Activated CD8-positive, alpha-beta T cell treated with anti-CD3 and anti-CD28 coated beads for 36 hours (primary cell): Measurements from ENCODE around the gene CSNK2A3. TPM values are rescaled to one million over a fixed set of nuclear protein-coding genes. Genes with fewer than 3 reads are reported as not detected.

Experiments
- ATAC-seq: fragments of 200-7000 bp; cut with Tn5 transposase; one replicate; pipeline ENCODE4 v1.10.0; 2021; ENCODE audit warnings: mild to moderate bottlenecking, moderate library complexity
- CTCF ChIA-PET: fragments of 350-600 bp; sonication (Branson Sonifier 250); formaldehyde crosslinking; loops from one replicate; lab custom pipeline; 2021; ENCODE audit warnings: antibody characterized with exemption; lab: Charles Lee
- POLR2A ChIA-PET: fragments of 350-600 bp; sonication (Branson Sonifier 250); formaldehyde crosslinking; loops from one replicate; lab custom pipeline; 2021; ENCODE audit warnings: antibody characterized with exemption; lab: Charles Lee
- DNase-seq: peaks from one replicate; pipeline ENCODE4 v3.0.0-alpha.2; 2020
- H3K27ac Mint-ChIP-seq: one replicate; pipeline ENCODE4 v1.8.0; 2021; ENCODE audit warnings: mild to moderate bottlenecking, mixed read lengths
- H3K27me3 Mint-ChIP-seq: one replicate; pipeline ENCODE4 v1.8.0; 2021; ENCODE audit warnings: mixed read lengths
- H3K36me3 Mint-ChIP-seq: one replicate; pipeline ENCODE4 v1.8.0; 2021; ENCODE audit warnings: low read depth, mixed read lengths
- H3K4me1 Mint-ChIP-seq: one replicate; pipeline ENCODE4 v1.8.0; 2021; ENCODE audit warnings: low read depth, mixed read lengths
- H3K4me3 Mint-ChIP-seq: one replicate; pipeline ENCODE4 v1.8.0; 2021; ENCODE audit warnings: mild to moderate bottlenecking, moderate library complexity, mixed read lengths
- H3K9me3 Mint-ChIP-seq: one replicate; pipeline ENCODE4 v1.8.0; 2021; ENCODE audit warnings: mixed read lengths
- intact Hi-C: fragments of 100-400 bp; cut with micrococcal nuclease; formaldehyde crosslinking; loops from one replicate; pipeline ENCODE4 v1.10.0; 2022
- total RNA-seq, 2 experiments: library from RNA; stranded (reverse); gene quantifications; one replicate each; pipeline ENCODE4 v1.2.3, GENCODE V29; 2021
- TF ChIP-seq, protein P1 (sequence below): fragments of 200-600 bp; IDR thresholded peaks from one replicate; pipeline ENCODE4 v1.8.0; 2022; ENCODE audit warnings: antibody characterized with exemption, mild to moderate bottlenecking

CSNK2A3 gene
- total RNA-seq, 2 experiments from 2014 or later: 4.2 to 5.4 TPM

- intact Hi-C loops: no loop called here
- Mint-ChIP-seq H3K27ac (no peak overlapping the region), H3K4me3 (no peak overlapping the region), H3K9me3 (no peaks in the 10 kb centered on the region), H3K27me3 (peaks cover 1% of the 10 kb centered on the region), H3K4me1 (no peaks in the 10 kb centered on the region), H3K36me3 (no peaks in the 10 kb centered on the region)
- no peak for DNase-seq
- no peak for ATAC-seq
- TF ChIP-seq, protein P1, sequence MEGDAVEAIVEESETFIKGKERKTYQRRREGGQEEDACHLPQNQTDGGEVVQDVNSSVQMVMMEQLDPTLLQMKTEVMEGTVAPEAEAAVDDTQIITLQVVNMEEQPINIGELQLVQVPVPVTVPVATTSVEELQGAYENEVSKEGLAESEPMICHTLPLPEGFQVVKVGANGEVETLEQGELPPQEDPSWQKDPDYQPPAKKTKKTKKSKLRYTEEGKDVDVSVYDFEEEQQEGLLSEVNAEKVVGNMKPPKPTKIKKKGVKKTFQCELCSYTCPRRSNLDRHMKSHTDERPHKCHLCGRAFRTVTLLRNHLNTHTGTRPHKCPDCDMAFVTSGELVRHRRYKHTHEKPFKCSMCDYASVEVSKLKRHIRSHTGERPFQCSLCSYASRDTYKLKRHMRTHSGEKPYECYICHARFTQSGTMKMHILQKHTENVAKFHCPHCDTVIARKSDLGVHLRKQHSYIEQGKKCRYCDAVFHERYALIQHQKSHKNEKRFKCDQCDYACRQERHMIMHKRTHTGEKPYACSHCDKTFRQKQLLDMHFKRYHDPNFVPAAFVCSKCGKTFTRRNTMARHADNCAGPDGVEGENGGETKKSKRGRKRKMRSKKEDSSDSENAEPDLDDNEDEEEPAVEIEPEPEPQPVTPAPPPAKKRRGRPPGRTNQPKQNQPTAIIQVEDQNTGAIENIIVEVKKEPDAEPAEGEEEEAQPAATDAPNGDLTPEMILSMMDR: no peak
- ChIA-PET POLR2A (no interaction called here), CTCF (no interaction called here)
Measured at GRCh38 chr11:11397036-11397415, 44.0 kb upstream of the CSNK2A3 start.

- no peak for ATAC-seq
- intact Hi-C loops: no loop called here
- TF ChIP-seq, protein P1: no peak
- Mint-ChIP-seq H3K27me3 (peaks cover 1% of the 10 kb centered on the region), H3K4me1 (no peaks in the 10 kb centered on the region), H3K4me3 (no peak overlapping the region), H3K36me3 (no peaks in the 10 kb centered on the region), H3K27ac (no peak overlapping the region), H3K9me3 (no peaks in the 10 kb centered on the region)
- no peak for DNase-seq
- POLR2A ChIA-PET: no interaction called here
- CTCF ChIA-PET: no interaction called here
Measured at GRCh38 chr11:11396301-11397035, 43.4 kb upstream of the CSNK2A3 start.

GRCh38 chr11:11395126-11395525 lies 42.1 kb upstream of the CSNK2A3 start:
- no peaks in the 10 kb centered on the region for H3K9me3 Mint-ChIP-seq
- TF ChIP-seq, protein P1: no peak
- intact Hi-C loops: no loop called here
- DNase-seq (no peak), ATAC-seq (no peak)
- H3K27me3 Mint-ChIP-seq: peaks cover 1% of the 10 kb centered on the region
- CTCF ChIA-PET: no interaction called here
- POLR2A ChIA-PET: no interaction called here
- no peak overlapping the region for H3K4me3 Mint-ChIP-seq
- H3K4me1 Mint-ChIP-seq: no peaks in the 10 kb centered on the region
- H3K36me3 Mint-ChIP-seq: no peaks in the 10 kb centered on the region
- H3K27ac Mint-ChIP-seq: no peak overlapping the region

DNA sequence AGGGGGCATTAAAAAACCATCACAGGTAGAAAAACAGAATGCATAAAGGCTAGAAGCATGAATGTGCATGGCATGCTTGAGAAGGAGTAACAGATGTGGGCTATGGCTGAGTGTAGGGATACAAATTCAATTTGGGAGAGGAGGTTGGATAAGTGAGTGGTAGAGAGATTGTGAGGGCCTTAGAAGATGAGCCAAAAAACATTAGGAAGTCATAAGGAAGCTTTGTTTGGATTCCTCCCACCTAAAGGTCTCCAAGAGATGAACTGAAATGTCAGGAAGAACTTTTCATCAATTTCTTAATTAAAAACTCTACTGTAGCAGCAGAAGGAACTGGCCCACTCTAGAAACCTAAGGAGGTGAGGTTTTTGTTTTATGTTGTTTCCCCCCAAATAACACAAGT lies 41.2 kb upstream of the CSNK2A3 start:
- DNase-seq (no peak), ATAC-seq (no peak)
- no peak overlapping the region for H3K27ac Mint-ChIP-seq
- no peaks in the 10 kb centered on the region for H3K9me3 Mint-ChIP-seq
- TF ChIP-seq, protein P1: no peak
- intact Hi-C loops: no loop called here
- ChIA-PET CTCF (no interaction called here), POLR2A (no interaction called here)
- no peaks in the 10 kb centered on the region for H3K36me3 Mint-ChIP-seq
- peaks cover 2% of the 10 kb centered on the region for H3K27me3 Mint-ChIP-seq
- no peak overlapping the region for H3K4me3 Mint-ChIP-seq
- no peaks in the 10 kb centered on the region for H3K4me1 Mint-ChIP-seq

DNA sequence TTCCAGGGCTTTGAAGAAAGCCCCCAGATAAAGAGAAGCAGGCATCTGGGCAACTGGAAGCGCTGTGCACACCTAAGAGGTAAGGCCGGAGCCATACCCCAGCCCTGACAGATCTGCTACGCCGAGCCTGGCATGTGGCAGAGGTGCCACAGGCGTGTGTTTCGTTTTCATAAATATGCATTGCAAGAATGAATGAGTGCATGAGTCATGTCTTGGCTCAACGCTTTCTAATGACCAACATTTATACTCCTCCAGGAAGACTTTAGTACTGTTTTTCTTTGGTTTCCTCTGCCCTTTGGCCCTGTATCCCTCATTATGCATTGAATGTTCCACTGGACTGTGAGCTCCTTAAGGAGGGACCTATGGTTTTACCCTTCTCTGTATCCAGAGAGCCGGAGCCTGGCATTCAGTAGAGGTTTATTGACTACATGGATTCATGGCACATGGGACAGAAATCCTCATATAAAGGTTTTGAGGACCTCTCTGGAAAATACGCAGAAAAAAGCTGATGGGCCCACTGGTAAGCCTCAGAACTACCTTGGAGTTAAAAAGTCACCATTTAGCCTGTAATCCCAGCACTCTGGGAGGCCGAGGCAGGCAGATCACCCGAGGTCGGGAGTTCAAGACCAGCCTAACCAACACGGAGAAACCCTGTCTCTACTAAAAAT lies 38.9 kb upstream of the CSNK2A3 start:
- Mint-ChIP-seq H3K27ac (no peak overlapping the region), H3K4me3 (no peak overlapping the region), H3K36me3 (no peaks in the 10 kb centered on the region), H3K9me3 (no peaks in the 10 kb centered on the region), H3K4me1 (no peaks in the 10 kb centered on the region), H3K27me3 (peaks cover 3% of the 10 kb centered on the region)
- TF ChIP-seq, protein P1: no peak
- CTCF ChIA-PET: no interaction called here
- POLR2A ChIA-PET: no interaction called here
- DNase-seq (no peak), ATAC-seq (no peak)
- intact Hi-C loops: no loop called here
